HG02623 (cell line): ENCODE data around the gene HLA-DPB1.

Experiments
- ATAC-seq: cut with Tn5 transposase; IDR thresholded peaks from one replicate; pipeline ENCODE4 v1.9.1; 2021; ENCODE audit warnings: moderate library complexity; ENCODE audit not compliant: unreplicated experiment

HLA-DPB1 gene

GRCh38 chr6:33128318-33128717 lies 52.5 kb downstream of the HLA-DPB1 start:
- no peak for ATAC-seq

- ATAC-seq = no peak
These were observed 56.3 kb downstream of the HLA-DPB1 start for GRCh38 chr6:33132081-33132524.

- no peak for ATAC-seq
These were observed 60.6 kb downstream of the HLA-DPB1 start for GRCh38 chr6:33136310-33136900.
